Measurements from ENCODE around the gene C2CD2. TPM values are rescaled to one million over a fixed set of nuclear protein-coding genes. Genes with fewer than 3 reads are reported as not detected.

The C2CD2 gene
- total RNA-seq, 2 experiments from 2014 or later = 3.9 to 4.0 TPM

- CTCF ChIA-PET = interaction anchor here (0.7 kb wide), 1 partner anchor 10 kb away, joined by 3 read pairs; no protein-coding TSS in a partner anchor
- POLR2A ChIA-PET = no interaction called here
These were observed 11.9 kb downstream of the C2CD2 start for GRCh38 chr21:41941941-41942340.

GRCh38 chr21:41940431-41940830 is 13.4 kb downstream of the C2CD2 start:
- POLR2A ChIA-PET = no interaction called here

GRCh38 chr21:41939391-41939790 is 14.4 kb downstream of the C2CD2 start:
- POLR2A ChIA-PET = no interaction called here
- CTCF ChIA-PET = no interaction called here

More at GRCh38 chr21:41940431-41940830, 13.4 kb downstream of the C2CD2 start:
- CTCF ChIA-PET = no interaction called here

GRCh38 chr21:41933313-41934079 is 20.3 kb downstream of the C2CD2 start:
- POLR2A ChIA-PET = no interaction called here

GRCh38 chr21:41932576-41933312 is 21.1 kb downstream of the C2CD2 start:
- POLR2A ChIA-PET = interaction anchor here (1.1 kb wide), 2 partner anchors 53 to 113 kb away, joined by 3 read pairs; partner anchors contain the start of gene PRDM15
- CTCF ChIA-PET = interaction anchor here (1.0 kb wide), 1 partner anchor 10 kb away, joined by 3 read pairs; no protein-coding TSS in a partner anchor

More at GRCh38 chr21:41933313-41934079, 20.3 kb downstream of the C2CD2 start:
- CTCF ChIA-PET = no interaction called here

- CTCF ChIA-PET = interaction anchor here (1.0 kb wide), 1 partner anchor 10 kb away, joined by 3 read pairs; no protein-coding TSS in a partner anchor
- POLR2A ChIA-PET = interaction anchor here (1.1 kb wide), 2 partner anchors 53 to 112 kb away, joined by 3 read pairs; partner anchors contain the start of gene PRDM15
These were observed 21.6 kb downstream of the C2CD2 start for GRCh38 chr21:41932191-41932575.

- POLR2A ChIA-PET = no interaction called here
These were observed 22.8 kb downstream of the C2CD2 start for GRCh38 chr21:41931041-41931451.

GRCh38 chr21:41929248-41929647 is 24.6 kb downstream of the C2CD2 start:
- CTCF ChIA-PET = interaction anchor here (0.8 kb wide), 1 partner anchor 9 kb away, joined by 3 read pairs; no protein-coding TSS in a partner anchor

More at GRCh38 chr21:41931041-41931451, 22.8 kb downstream of the C2CD2 start:
- CTCF ChIA-PET = interaction anchor here (0.7 kb wide), 1 partner anchor 19 kb away, joined by 3 read pairs; no protein-coding TSS in a partner anchor

GRCh38 chr21:41928621-41929220 is 25.1 kb downstream of the C2CD2 start:
- CTCF ChIA-PET = interaction anchor here (0.8 kb wide), 1 partner anchor 8 kb away, joined by 3 read pairs; no protein-coding TSS in a partner anchor
- POLR2A ChIA-PET = interaction anchor here (0.5 to 0.7 kb wide), 3 partner anchors 64 to 152 kb away, joined by 3 to 5 read pairs (median 4); no protein-coding TSS in a partner anchor

More at GRCh38 chr21:41929248-41929647, 24.6 kb downstream of the C2CD2 start:
- POLR2A ChIA-PET = interaction anchor here (0.7 kb wide), 1 partner anchor 152 kb away, joined by 4 read pairs; no protein-coding TSS in a partner anchor

- ChIA-PET POLR2A (interaction anchor here (0.5 kb wide), 1 partner anchor 63 kb away, joined by 3 read pairs; no protein-coding TSS in a partner anchor), CTCF (no interaction called here)
These were observed 25.9 kb downstream of the C2CD2 start for GRCh38 chr21:41927727-41928409.

- POLR2A ChIA-PET = interaction anchor here (0.7 kb wide), 1 partner anchor 519 kb away, joined by 4 read pairs; no protein-coding TSS in a partner anchor
- CTCF ChIA-PET = no interaction called here
These were observed 27.0 kb downstream of the C2CD2 start for GRCh38 chr21:41926807-41927171.

- POLR2A ChIA-PET = interaction anchor here (0.7 kb wide), 1 partner anchor 519 kb away, joined by 4 read pairs; no protein-coding TSS in a partner anchor
- CTCF ChIA-PET = interaction anchor here (1.0 kb wide), 1 partner anchor 24 kb away, joined by 3 read pairs; no protein-coding TSS in a partner anchor
These were observed 27.6 kb downstream of the C2CD2 start for GRCh38 chr21:41926117-41926806.

GRCh38 chr21:41925767-41926116 is 28.1 kb downstream of the C2CD2 start:
- CTCF ChIA-PET = interaction anchor here (1.0 kb wide), 1 partner anchor 23 kb away, joined by 3 read pairs; no protein-coding TSS in a partner anchor
- POLR2A ChIA-PET = interaction anchor here (0.7 kb wide), 1 partner anchor 45 kb away, joined by 5 read pairs; no protein-coding TSS in a partner anchor

GRCh38 chr21:41924368-41924754 is 29.5 kb downstream of the C2CD2 start:
- ChIA-PET POLR2A (interaction anchor here (1.4 kb wide), 1 partner anchor 86 kb away, joined by 4 read pairs; the partner anchor contains the start of gene ZBTB21), CTCF (interaction anchor here (0.6 kb wide), 1 partner anchor 293 kb away, joined by 4 read pairs; no protein-coding TSS in a partner anchor)

- POLR2A ChIA-PET = interaction anchor here (1.2 to 1.4 kb wide), 2 partner anchors 45 to 86 kb away, joined by 3 to 4 read pairs; partner anchors contain the start of genes PRDM15 and ZBTB21
- CTCF ChIA-PET = interaction anchor here (0.6 to 1.2 kb wide), 3 partner anchors 81 to 294 kb away, joined by 3 to 4 read pairs (median 3); no protein-coding TSS in a partner anchor
These were observed 30.0 kb downstream of the C2CD2 start for GRCh38 chr21:41923631-41924367.

GRCh38 chr21:41923186-41923585 is 30.6 kb downstream of the C2CD2 start:
- ChIA-PET CTCF (interaction anchor here (0.9 to 1.2 kb wide), 2 partner anchors 82 to 107 kb away, joined by 3 read pairs; no protein-coding TSS in a partner anchor), POLR2A (interaction anchor here (1.2 to 1.4 kb wide), 2 partner anchors 44 to 87 kb away, joined by 3 to 4 read pairs; partner anchors contain the start of genes PRDM15 and ZBTB21)

- ChIA-PET POLR2A (no interaction called here), CTCF (no interaction called here)
These were observed 32.8 kb downstream of the C2CD2 start for GRCh38 chr21:41921021-41921420.
